ENCODE data around the gene MCM10. TPM values are rescaled to one million over a fixed set of nuclear protein-coding genes. Genes with fewer than 3 reads are reported as not detected.

MCM10 gene
- total and polyA plus RNA-seq, 9 of the 15 experiments (the other 6 are each of a cell fraction or from before 2014, with no cell fraction given), result 10.4 to 68.1 (median 48.0) TPM

- peak; percentile 57 for TF ChIP-seq ZNF740 (CRISPR knock-in tag; IDR thresholded peaks at IDR 0.05)
- no peak for TF ChIP-seq ZNF740 (tag; IDR thresholded peaks at IDR 0.05)
- 0 out of 2 replicates have a peak, but pooled peaks have one; percentile 11 for TF ChIP-seq ZBTB40 (IDR thresholded peaks at IDR 0.05)
- TF ChIP-seq ZBTB40 (CRISPR knock-in tag; IDR thresholded peaks at IDR 0.05), result no peak
- 0 out of 2 replicates have a peak, but pooled peaks have one; percentile 6 for TF ChIP-seq ZNF24 (IDR thresholded peaks at IDR 0.05)
- no peak for TF ChIP-seq E2F4 (CRISPR knock-in tag; IDR thresholded peaks at IDR 0.05; ENCODE audit: low read depth)
Observed at GRCh38 chr10:13161857-13162271, 506 bp downstream of the MCM10 start (continued).

Measured in K562 (cell line).